Breast epithelium (tissue), 4 donors: Measurements from ENCODE around the gene FOXRED2. TPM values are rescaled to one million over a fixed set of nuclear protein-coding genes. Genes with fewer than 3 reads are reported as not detected.

Experiments used
- DNase-seq, 2 donors: peaks; one replicate each; pipeline ENCODE4 v3.0.0-alpha.2; 2019; ENCODE audit warnings: low spot score in 2 of 2
- H3K27ac ChIP-seq, 2 donors: fragments of 200-600 bp; sonication (generic) in 1 of 2; one replicate each; pipeline ENCODE4 v1.5.1; 2016 to 2019; ENCODE audit warnings: mild to moderate bottlenecking in 1 of 2
- H3K27me3 ChIP-seq, 2 donors: fragments of 200-600 bp; sonication (generic) in 1 of 2; one replicate each; pipeline versions ENCODE4 v1.5.1 to v1.6.0; 2017 to 2019; ENCODE audit warnings: control low read depth in 1 of 2, mild to moderate bottlenecking in 1 of 2
- H3K36me3 ChIP-seq: fragments of 200-600 bp; one replicate; pipeline ENCODE4 v1.5.1; 2019
- H3K4me1 ChIP-seq, 2 donors: fragments of 200-600 bp; sonication (generic); one replicate each; pipeline ENCODE4 v1.5.1; 2016 to 2019; ENCODE audit warnings: control low read depth in 1 of 2
- H3K4me3 ChIP-seq, 3 donors: fragments of 200-600 bp; sonication (generic); 1 replicate in 2 of 3; 2 replicates in 1 of 3; pipeline ENCODE4 v1.5.1; 2016 to 2019; ENCODE audit warnings: mild to moderate bottlenecking in 3 of 3, moderate library complexity in 2 of 3
- H3K9me3 ChIP-seq, 2 donors: fragments of 200-600 bp; sonication (generic) in 1 of 2; one replicate each; pipeline ENCODE4 v1.5.1; 2016 to 2019; ENCODE audit warnings: control low read depth in 1 of 2
- CTCF ChIP-seq, 3 donors: fragments of 450-650 bp; IDR thresholded peaks; one replicate each; pipeline ENCODE4 v1.5.1; 2016 to 2017; ENCODE audit warnings: antibody characterized with exemption in 3 of 3, mild to moderate bottlenecking in 3 of 3, moderate library complexity in 3 of 3
- POLR2A ChIP-seq: fragments of 450-650 bp; IDR thresholded peaks from one replicate; pipeline ENCODE4 v1.6.1; 2016; ENCODE audit warnings: antibody characterized with exemption, mild to moderate bottlenecking, moderate library complexity
- POLR2AphosphoS5 ChIP-seq, 3 donors: sonication (generic); formaldehyde crosslinking; IDR thresholded peaks; one replicate each; pipeline ENCODE4 v1.6.1; 2017; ENCODE audit warnings: antibody characterized with exemption in 3 of 3
- intact Hi-C: fragments of 100-400 bp; cut with DNase I; formaldehyde crosslinking; loops from one replicate; pipeline ENCODE4 v1.15.1; 2023; ENCODE audit warnings: low total_unique reads
- total RNA-seq, 3 donors: library from RNA; depleted of rRNA; stranded (reverse); fragments of >200 nt; gene quantifications; one replicate each; pipeline ENCODE4 v1.1.0, GENCODE V29; 2016

Gene FOXRED2
- total RNA-seq = 1 to 10 TPM; 4.9 to 9.9 (median 6.1) TPM

- Histone ChIP-seq H3K9me3 (no peaks in the 10 kb centered on the region), H3K27ac (peak within 1 kb of the TSS; percentile 86 to 88), H3K36me3 (peaks cover 7% of the 10 kb centered on the region), H3K4me3 (peak within 1 kb of the TSS; percentile 54 to 74 (median 68)), H3K4me1 (no peaks in the 10 kb centered on the region), H3K27me3 (no peaks in the 10 kb centered on the region)
- peak; percentile 86 to 89 for DNase-seq
- TF ChIP-seq CTCF (IDR thresholded peaks at IDR 0.05) = no peak
- peak; percentile 58 to 82 (median 79) for TF ChIP-seq POLR2AphosphoS5 (IDR thresholded peaks at IDR 0.05)
- intact Hi-C loops = no loop called here
Observed at GRCh38 chr22:36506637-36507517, at the start of gene FOXRED2. FOXRED2 (minus strand) TSS chr22:36507040; CDS start chr22:36506422, 618 bp downstream.

GRCh38 chr22:36554098-36554497 is 47.3 kb upstream of the FOXRED2 start:
- Histone ChIP-seq H3K4me1 (no peaks in the 10 kb centered on the region), H3K27me3 (peaks cover 0 to 18% of the 10 kb centered on the region in 2 donors), H3K9me3 (no peaks in the 10 kb centered on the region), H3K4me3 (no peak overlapping the region), H3K36me3 (no peaks in the 10 kb centered on the region), H3K27ac (no peak overlapping the region)
- no peak for TF ChIP-seq POLR2AphosphoS5 (IDR thresholded peaks at IDR 0.05)
- no peak for TF ChIP-seq CTCF (IDR thresholded peaks at IDR 0.05)
- TF ChIP-seq POLR2A = no peak
- intact Hi-C loops = loop anchor here (5.0 kb wide), 1 partner anchor 868 kb away; no protein-coding TSS in a partner anchor
- no peak for DNase-seq

- Histone ChIP-seq H3K4me3 (no peak overlapping the region), H3K36me3 (no peaks in the 10 kb centered on the region), H3K9me3 (no peaks in the 10 kb centered on the region), H3K27me3 (peaks cover 0 to 25% of the 10 kb centered on the region in 2 donors), H3K4me1 (no peaks in the 10 kb centered on the region), H3K27ac (no peak overlapping the region)
- DNase-seq = no peak
- intact Hi-C loops = loop anchor here (5.0 kb wide), 1 partner anchor 870 kb away; no protein-coding TSS in a partner anchor
- TF ChIP-seq POLR2A (no peak), POLR2AphosphoS5 (IDR thresholded peaks at IDR 0.05) (no peak), CTCF (IDR thresholded peaks at IDR 0.05) (no peak)
Observed at GRCh38 chr22:36552289-36552688, 45.4 kb upstream of the FOXRED2 start.

- TF ChIP-seq CTCF (IDR thresholded peaks at IDR 0.05) (no peak), POLR2A (no peak)
- no peaks in the 10 kb centered on the region for H3K4me1 ChIP-seq
- H3K27me3 ChIP-seq = peaks cover 0 to 36% of the 10 kb centered on the region in 2 donors
- H3K27ac ChIP-seq = no peak overlapping the region
- intact Hi-C loops = loop anchor here (5.0 kb wide), 1 partner anchor 871 kb away; no protein-coding TSS in a partner anchor
- no peak overlapping the region for H3K4me3 ChIP-seq
- H3K9me3 ChIP-seq = no peaks in the 10 kb centered on the region
- no peak for DNase-seq
- H3K36me3 ChIP-seq = no peaks in the 10 kb centered on the region
Observed at GRCh38 chr22:36550701-36551495, 44.1 kb upstream of the FOXRED2 start.
